NB4 (cell line): Measurements from ENCODE around the gene PLCB4.

Source experiments
- DNase-seq: peaks from one replicate; pipeline ENCODE4 v3.0.0; 2010; ENCODE audit warnings: low read depth
- H3K4me3 ChIP-seq: one replicate; pipeline ENCODE4 v1.5.1; 2011; ENCODE audit warnings: mild to moderate bottlenecking, low read depth, low read length, moderate library complexity
- MYC ChIP-seq: IDR thresholded peaks from 2 replicates; pipeline ENCODE4 v1.6.1; 2011; ENCODE audit warnings: low read depth, low read length
- POLR2A ChIP-seq: IDR thresholded peaks from 2 replicates; pipeline ENCODE4 v1.6.1; 2011; ENCODE audit warnings: mild to moderate bottlenecking; ENCODE audit not compliant: insufficient read length; ENCODE audit errors: extremely low read depth
- TF ChIP-seq, protein P1 (sequence below): IDR thresholded peaks from one replicate; pipeline ENCODE4 v1.5.1; 2012; ENCODE audit warnings: low read depth, low read length
- TF ChIP-seq, protein P2 (sequence below): IDR thresholded peaks from 2 replicates; pipeline ENCODE4 v1.6.1; 2011; ENCODE audit warnings: low read depth, low read length

Gene PLCB4

DNA sequence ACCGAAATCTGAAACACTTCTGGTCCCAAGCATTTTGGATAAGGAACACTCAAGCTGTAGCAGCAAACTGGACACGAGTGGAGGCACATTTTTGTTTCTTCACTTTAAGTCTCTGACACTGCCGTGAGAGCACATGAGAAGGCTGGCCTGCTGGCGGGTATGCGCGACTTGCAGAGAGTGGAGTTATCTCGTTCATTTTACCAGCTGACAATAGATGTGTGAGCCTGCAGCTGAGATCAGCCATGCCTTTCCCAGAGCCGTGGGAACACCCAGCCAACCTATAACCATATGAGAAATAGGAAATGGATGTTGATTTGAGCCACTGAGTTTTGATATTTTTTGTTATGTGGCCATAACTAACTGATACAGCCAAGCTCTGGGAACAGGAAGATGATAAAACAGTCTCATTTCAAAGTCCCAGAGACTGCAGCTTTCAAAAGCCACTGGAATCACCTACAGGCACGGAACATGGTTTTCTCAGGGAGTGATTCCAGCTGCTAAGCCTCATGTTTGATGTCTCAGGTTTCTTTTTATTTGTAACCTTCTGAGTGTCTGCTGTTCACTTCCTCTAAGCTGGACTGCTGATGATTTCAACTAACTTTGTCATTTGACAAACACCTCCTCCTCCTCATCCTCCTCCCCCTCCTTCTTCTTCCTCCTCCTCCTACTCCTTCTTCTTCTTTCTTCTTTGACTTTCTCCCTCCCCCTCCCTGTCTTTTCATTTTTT, 416.9 kb downstream of the PLCB4 start:
- no peak overlapping the region for H3K4me3 ChIP-seq
- no peak for DNase-seq
- TF ChIP-seq POLR2A (no peak), MYC (no peak)
- TF ChIP-seq, protein P1, sequence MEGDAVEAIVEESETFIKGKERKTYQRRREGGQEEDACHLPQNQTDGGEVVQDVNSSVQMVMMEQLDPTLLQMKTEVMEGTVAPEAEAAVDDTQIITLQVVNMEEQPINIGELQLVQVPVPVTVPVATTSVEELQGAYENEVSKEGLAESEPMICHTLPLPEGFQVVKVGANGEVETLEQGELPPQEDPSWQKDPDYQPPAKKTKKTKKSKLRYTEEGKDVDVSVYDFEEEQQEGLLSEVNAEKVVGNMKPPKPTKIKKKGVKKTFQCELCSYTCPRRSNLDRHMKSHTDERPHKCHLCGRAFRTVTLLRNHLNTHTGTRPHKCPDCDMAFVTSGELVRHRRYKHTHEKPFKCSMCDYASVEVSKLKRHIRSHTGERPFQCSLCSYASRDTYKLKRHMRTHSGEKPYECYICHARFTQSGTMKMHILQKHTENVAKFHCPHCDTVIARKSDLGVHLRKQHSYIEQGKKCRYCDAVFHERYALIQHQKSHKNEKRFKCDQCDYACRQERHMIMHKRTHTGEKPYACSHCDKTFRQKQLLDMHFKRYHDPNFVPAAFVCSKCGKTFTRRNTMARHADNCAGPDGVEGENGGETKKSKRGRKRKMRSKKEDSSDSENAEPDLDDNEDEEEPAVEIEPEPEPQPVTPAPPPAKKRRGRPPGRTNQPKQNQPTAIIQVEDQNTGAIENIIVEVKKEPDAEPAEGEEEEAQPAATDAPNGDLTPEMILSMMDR, result no peak
- TF ChIP-seq, protein P2, sequence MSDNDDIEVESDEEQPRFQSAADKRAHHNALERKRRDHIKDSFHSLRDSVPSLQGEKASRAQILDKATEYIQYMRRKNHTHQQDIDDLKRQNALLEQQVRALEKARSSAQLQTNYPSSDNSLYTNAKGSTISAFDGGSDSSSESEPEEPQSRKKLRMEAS, result no peak

DNA sequence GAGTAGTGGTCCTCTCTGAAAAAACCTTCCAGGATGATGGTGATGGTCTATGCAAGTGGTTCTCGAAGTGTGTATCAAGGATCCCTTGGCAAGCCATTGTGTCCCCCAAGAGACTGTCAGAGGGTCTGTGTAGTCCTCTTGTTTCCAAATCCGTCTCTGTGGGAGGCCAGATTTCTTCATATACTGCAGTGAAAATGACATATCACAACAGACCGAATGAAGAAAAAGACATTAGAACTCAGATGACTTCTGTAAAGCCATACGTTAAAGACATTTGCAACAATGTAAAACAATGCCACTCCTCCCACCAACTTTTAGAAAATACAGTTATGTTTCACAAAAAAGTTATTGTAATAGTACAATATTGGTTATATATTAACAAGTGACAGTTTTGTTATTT, 418.3 kb downstream of the PLCB4 start:
- H3K4me3 ChIP-seq, result no peak overlapping the region
- TF ChIP-seq, protein P1, result no peak
- no peak for TF ChIP-seq MYC
- TF ChIP-seq POLR2A, result no peak
- TF ChIP-seq, protein P2, result no peak
- no peak for DNase-seq

- DNase-seq, result no peak
- TF ChIP-seq MYC, result no peak
- TF ChIP-seq POLR2A, result no peak
- TF ChIP-seq, protein P1, result no peak
- TF ChIP-seq, protein P2, result no peak
- H3K4me3 ChIP-seq, result no peak overlapping the region
These were observed 419.2 kb downstream of the PLCB4 start for GRCh38 chr20:9488063-9488462.

- no peak overlapping the region for H3K4me3 ChIP-seq
- DNase-seq, result no peak
- TF ChIP-seq MYC (no peak), POLR2A (no peak)
- TF ChIP-seq, protein P2, result no peak
- TF ChIP-seq, protein P1, result no peak
These were observed 421.3 kb downstream of the PLCB4 start for GRCh38 chr20:9490161-9490560.

- TF ChIP-seq, protein P1, result no peak
- TF ChIP-seq MYC (no peak), POLR2A (no peak)
- TF ChIP-seq, protein P2, result no peak
- DNase-seq, result no peak
- H3K4me3 ChIP-seq, result no peak overlapping the region
These were observed 421.7 kb downstream of the PLCB4 start for GRCh38 chr20:9490631-9491030.
